GM12878 (cell line): ENCODE results near the gene TMX4. TPM values are rescaled to one million over a fixed set of nuclear protein-coding genes. Genes with fewer than 3 reads are reported as not detected.

Source experiments
- ATAC-seq: fragments of 200-7000 bp; cut with Tn5 transposase; 3 replicates; pipeline ENCODE4 v1.9.1; 2020; ENCODE audit warnings: mild to moderate bottlenecking, moderate library complexity
- BruUV-seq: library from RNA; stranded (reverse); fragments of 400-500 nt; replicated peaks from 2 replicates; lab custom pipeline; 2021; lab: Mats Ljungman, UMichigan
- CTCF ChIA-PET: fragments of 300-600 bp; sonication (Branson Sonifier 250); formaldehyde crosslinking; extraction: SDS; loops from one replicate; lab custom pipeline; 2021; ENCODE audit warnings: inconsistent platforms; lab: Yijun Ruan, JAX
- POLR2A ChIA-PET: fragments of 350-600 bp; formaldehyde crosslinking; extraction: SDS; loops from one replicate; lab custom pipeline; 2021; ENCODE audit warnings: inconsistent platforms; lab: Charles Lee
- RAD21 ChIA-PET: fragments of 300-600 bp; sonication (Branson Sonifier 250); formaldehyde crosslinking; loops from one replicate; lab custom pipeline; 2023; ENCODE audit warnings: antibody characterized with exemption; ENCODE audit not compliant: unreplicated experiment; lab: Charles Lee
- SMC1A ChIA-PET: fragments of 300-600 bp; sonication (Branson Sonifier 250); formaldehyde crosslinking; loops from one replicate; lab custom pipeline; 2023; ENCODE audit not compliant: unreplicated experiment, uncharacterized antibody; lab: Charles Lee
- DNase-seq: peaks from one replicate; pipeline ENCODE4 v3.0.0-alpha.2; 2011; ENCODE audit warnings: low read depth, low spot score
- FAIRE-seq: peaks from 3 replicates; lab custom pipeline; 2011; peaks lifted over from hg19 to GRCh38; lab: Jason Lieb, UNC
- H2AFZ ChIP-seq: 2 replicates; pipeline ENCODE4 v1.6.0; 2011; ENCODE audit warnings: low read depth, low read length, control low read depth; ENCODE audit not compliant: control insufficient read depth
- H3K27ac ChIP-seq: 2 replicates; pipeline ENCODE4 v1.5.1; 2011; ENCODE audit warnings: control low read depth; ENCODE audit not compliant: control insufficient read depth, insufficient read depth
- H3K27me3 ChIP-seq, 2 experiments: replicated peaks in 1 of 2; 2 replicates each; pipeline versions ENCODE4 v1.6.0 to v1.6.1; 2011; ENCODE audit warnings: low read length in 1 of 2; ENCODE audit not compliant: control insufficient read depth in 2 of 2, insufficient read depth in 2 of 2
- H3K36me3 ChIP-seq, 2 experiments: 2 replicates each; pipeline ENCODE4 v1.5.1; 2011; ENCODE audit warnings: low read length in 1 of 2; ENCODE audit not compliant: control insufficient read depth in 2 of 2, insufficient read depth in 2 of 2
- H3K4me1 ChIP-seq: 2 replicates; pipeline ENCODE4 v1.6.1; 2011; ENCODE audit warnings: mild to moderate bottlenecking, low read length, moderate library complexity, mixed read lengths; ENCODE audit not compliant: control insufficient read depth, insufficient read depth
- H3K4me2 ChIP-seq: 2 replicates; pipeline ENCODE4 v1.6.0; 2011; ENCODE audit warnings: control low read depth; ENCODE audit not compliant: control insufficient read depth, insufficient read depth
- H3K4me3 ChIP-seq: fragments of 200-600 bp; sonication (generic); 2 replicates; pipeline ENCODE4 v1.5.1; 2016
- H3K79me2 ChIP-seq: 2 replicates; pipeline ENCODE4 v1.6.0; 2011; ENCODE audit warnings: low read length; ENCODE audit not compliant: control insufficient read depth, insufficient read depth
- H3K9ac ChIP-seq: 2 replicates; pipeline ENCODE4 v1.8.0; 2011; ENCODE audit warnings: low read length, control low read depth, mixed read lengths; ENCODE audit not compliant: control insufficient read depth, insufficient read depth
- H3K9me3 ChIP-seq: replicated peaks from 3 replicates; pipeline ENCODE4 v1.5.1; 2011; ENCODE audit warnings: mild to moderate bottlenecking, low read length; ENCODE audit not compliant: control insufficient read depth, insufficient read depth
- H4K20me1 ChIP-seq: 2 replicates; pipeline ENCODE4 v1.6.0; 2011; ENCODE audit not compliant: control insufficient read depth, insufficient read depth
- CBX5 ChIP-seq: sonication (generic); IDR thresholded peaks from 2 replicates; pipeline ENCODE4 v1.6.1; 2016; ENCODE audit warnings: low read depth, moderate library complexity, mild to moderate bottlenecking, inconsistent platforms
- DPF2 ChIP-seq: fragments of 450-650 bp; IDR thresholded peaks from 2 replicates; pipeline ENCODE4 v1.6.1; 2017; ENCODE audit warnings: mild to moderate bottlenecking
- ESRRA ChIP-seq: IDR thresholded peaks from 2 replicates; pipeline ENCODE4 v1.6.1; 2012; ENCODE audit warnings: mild to moderate bottlenecking, low read length, improper control_type of control experiment
- IKZF2 ChIP-seq, 2 experiments: fragments of 450-650 bp; IDR thresholded peaks; 2 replicates each; pipeline ENCODE4 v1.6.1; 2017; ENCODE audit warnings: mild to moderate bottlenecking in 2 of 2, moderate library complexity in 2 of 2
- IRF3 ChIP-seq: fragments of 450-650 bp; IDR thresholded peaks from 2 replicates; pipeline ENCODE4 v1.6.1; 2014; ENCODE audit warnings: mild to moderate bottlenecking
- RCOR1 ChIP-seq: conservative IDR thresholded peaks from 2 replicates; pipeline ENCODE4 v1.6.1; 2012; ENCODE audit warnings: low read depth, low read length, improper control_type of control experiment
- RELA ChIP-seq: fragments of 450-650 bp; IDR thresholded peaks from 2 replicates; pipeline ENCODE4 v1.8.0; 2014; ENCODE audit warnings: borderline replicate concordance; ENCODE audit not compliant: partially characterized antibody
- SIN3A ChIP-seq: IDR thresholded peaks from 2 replicates; pipeline ENCODE4 v1.6.1; 2012; ENCODE audit warnings: low read depth, low read length, improper control_type of control experiment
- STAT3 ChIP-seq: IDR thresholded peaks from 2 replicates; pipeline ENCODE4 v1.6.1; 2011; ENCODE audit warnings: low read depth, low read length, improper control_type of control experiment
- SUPT20H ChIP-seq: IDR thresholded peaks from 2 replicates; pipeline ENCODE4 v1.6.1; 2011; ENCODE audit warnings: low read depth, mild to moderate bottlenecking, low read length, moderate library complexity, borderline replicate concordance; ENCODE audit not compliant: control insufficient read depth
- USF1 ChIP-seq: IDR thresholded peaks from 2 replicates; pipeline ENCODE4 v1.6.1; 2011; ENCODE audit warnings: borderline replicate concordance, low read depth, mild to moderate bottlenecking, moderate library complexity, mixed read lengths, low read length; ENCODE audit not compliant: insufficient read depth; ENCODE audit errors: extremely low read length
- ZNF274 ChIP-seq: IDR thresholded peaks from one replicate; pipeline ENCODE4 v1.8.0; 2011; ENCODE audit not compliant: insufficient read length, insufficient read depth
- ZNF384 ChIP-seq: IDR thresholded peaks from 2 replicates; pipeline ENCODE4 v1.6.1; 2012; ENCODE audit warnings: low read depth, mild to moderate bottlenecking, low read length, improper control_type of control experiment, borderline replicate concordance
- WGBS: methylation state at CpG from one replicate; pipeline ENCODE4 v1.1.6; 2016; ENCODE audit warnings: low lambda C conversion rate; ENCODE audit not compliant: insufficient replicate concordance, insufficient coverage; ENCODE audit errors: missing lambda C conversion rate; 5-methylcytosine and 5-hydroxymethylcytosine counted together
- in situ Hi-C: fragments of 300-500 bp; cut with MboI; formaldehyde crosslinking; loops from 9 replicates; pipeline ENCODE4 v1.14.3; 2018; ENCODE audit warnings: mixed read lengths
- intact Hi-C: fragments of 100-400 bp; cut with micrococcal nuclease; formaldehyde crosslinking; loops from one replicate; pipeline ENCODE4 v1.14.2; 2022; ENCODE audit not compliant: unreplicated experiment
- polyA plus RNA-seq, 11 experiments: library from polyadenylated mRNA; depleted of rRNA in 4 of 11; unstranded in 6 of 11; stranded (reverse) in 5 of 11; fragments of >200 nt; fragmentation: Nextera tagmentation in 4 of 11; fragmentation: Illumina TruSeq in 1 of 11; extraction: Ambion mirVana in 4 of 11; extraction: Trizol in 1 of 11; gene quantifications; 1 replicate in 1 of 11; 2 replicates in 10 of 11; pipeline versions ENCODE4 v1.2.1 to v1.2.3, GENCODE V29; 2011 to 2016; ENCODE audit warnings: inconsistent platforms in 2 of 11, missing spikeins in 2 of 11, low read depth in 1 of 11
- total RNA-seq, 4 experiments: library from RNA; depleted of rRNA in 3 of 4; stranded (reverse); fragments of >200 nt in 3 of 4; fragmentation: Illumina TruSeq in 1 of 4; extraction: Trizol in 1 of 4; gene quantifications; 2 replicates each; pipeline versions ENCODE4 v1.2.1 to v1.2.3, GENCODE V29; 2013 to 2021
- TF ChIP-seq, protein P1 (sequence below): IDR thresholded peaks from 2 replicates; pipeline ENCODE4 v1.6.1; 2011; ENCODE audit warnings: low read depth, mild to moderate bottlenecking, low read length, moderate library complexity, borderline replicate concordance; ENCODE audit errors: extremely low read depth
- TF ChIP-seq, protein P2 (sequence below): fragments of 450-650 bp; IDR thresholded peaks from 2 replicates; pipeline ENCODE4 v1.6.1; 2017; ENCODE audit warnings: antibody characterized with exemption, mild to moderate bottlenecking, moderate library complexity

Gene TMX4
- total and polyA plus RNA-seq, 10 of the 15 experiments (the other 5 are each of a cell fraction or from before 2014, with no cell fraction given) = 3.9 to 19.9 (median 11.1) TPM

DNA sequence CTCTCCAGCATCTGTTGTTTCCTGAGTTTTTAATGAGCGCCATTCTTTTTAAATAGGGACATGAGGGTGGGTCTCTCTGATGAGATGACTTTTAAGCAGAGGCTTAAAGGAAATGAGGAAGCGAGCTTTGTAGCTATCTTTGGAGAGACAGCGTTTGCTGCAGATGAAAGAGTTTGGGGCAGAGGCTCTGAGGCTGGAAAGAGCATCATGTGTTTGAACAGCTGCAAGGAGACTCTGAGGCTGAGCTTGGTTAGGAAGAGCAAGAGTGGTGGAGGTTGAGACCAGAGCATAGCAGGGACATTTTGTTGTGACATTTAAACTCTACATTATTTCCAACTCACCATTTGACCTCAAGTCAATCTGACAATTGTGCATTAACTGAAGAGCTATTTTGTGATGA lies 38.3 kb upstream of the TMX4 start (continued):
- TF ChIP-seq, protein P1, sequence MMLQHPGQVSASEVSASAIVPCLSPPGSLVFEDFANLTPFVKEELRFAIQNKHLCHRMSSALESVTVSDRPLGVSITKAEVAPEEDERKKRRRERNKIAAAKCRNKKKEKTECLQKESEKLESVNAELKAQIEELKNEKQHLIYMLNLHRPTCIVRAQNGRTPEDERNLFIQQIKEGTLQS = no peak
- TF ChIP-seq IRF3 = no peak
- TF ChIP-seq, all 136 proteins: peak for 0

DNA sequence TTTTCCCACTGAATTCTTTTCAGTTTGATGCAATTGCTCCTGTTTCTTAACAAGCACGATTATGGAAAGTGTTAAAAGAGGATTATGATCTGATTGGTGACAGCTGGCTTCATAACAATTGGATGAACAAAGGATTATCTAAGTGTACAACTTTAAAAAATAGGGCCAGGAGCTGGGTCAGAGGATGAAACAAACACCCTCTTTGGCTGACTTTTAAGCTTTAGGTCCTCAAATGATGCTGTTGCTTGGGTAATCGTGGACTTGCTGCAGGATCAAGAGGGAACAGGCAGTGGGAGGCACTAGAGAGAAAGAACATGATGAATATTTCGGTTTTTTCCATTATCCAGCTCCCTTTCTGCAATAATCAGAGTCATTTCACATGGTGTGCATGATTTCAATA lies 35.5 kb upstream of the TMX4 start:
- SMC1A ChIA-PET = interaction anchor here (1.6 kb wide), 1 partner anchor 12 kb away, joined by 4 read pairs; no protein-coding TSS in a partner anchor
- CTCF ChIA-PET = interaction anchor here (0.8 to 2.1 kb wide), 3 partner anchors 10 to 28 kb away, joined by 3 to 11 read pairs (median 3); no protein-coding TSS in a partner anchor
- Histone ChIP-seq H3K79me2 (no peaks in the 10 kb centered on the region), H3K27me3 (no peaks in the 10 kb centered on the region), H3K4me3 (no peak overlapping the region), H3K9me3 (no peaks in the 10 kb centered on the region), H3K4me1 (no peaks in the 10 kb centered on the region), H3K4me2 (no peak overlapping the region), H3K9ac (no peak overlapping the region), H3K27ac (no peak overlapping the region), H2AFZ (no peak overlapping the region), H4K20me1 (no peaks in the 10 kb centered on the region), H3K36me3 (no peaks in the 10 kb centered on the region)
- 2% methylated on average over 3 of the region's 3 CpGs for WGBS
- ATAC-seq (no peak), FAIRE-seq (no peak), DNase-seq (no peak)
- POLR2A ChIA-PET = no interaction called here
- BruUV-seq = no TSS peak
- in situ Hi-C loops = no loop called here
- intact Hi-C loops = no loop called here
- RAD21 ChIA-PET = interaction anchor here (1.4 kb wide), 1 partner anchor 10 kb away, joined by 3 read pairs; no protein-coding TSS in a partner anchor
- TF ChIP-seq ZNF384 (no peak), SUPT20H (no peak), SIN3A (no peak), ESRRA (no peak), RCOR1 (no peak), ZNF274 (no peak), DPF2 (no peak), RELA (no peak), IKZF2 (IDR thresholded peaks at IDR 0.05) (no peak), USF1 (no peak), CBX5 (no peak), STAT3 (no peak)
- TF ChIP-seq, protein P2, sequence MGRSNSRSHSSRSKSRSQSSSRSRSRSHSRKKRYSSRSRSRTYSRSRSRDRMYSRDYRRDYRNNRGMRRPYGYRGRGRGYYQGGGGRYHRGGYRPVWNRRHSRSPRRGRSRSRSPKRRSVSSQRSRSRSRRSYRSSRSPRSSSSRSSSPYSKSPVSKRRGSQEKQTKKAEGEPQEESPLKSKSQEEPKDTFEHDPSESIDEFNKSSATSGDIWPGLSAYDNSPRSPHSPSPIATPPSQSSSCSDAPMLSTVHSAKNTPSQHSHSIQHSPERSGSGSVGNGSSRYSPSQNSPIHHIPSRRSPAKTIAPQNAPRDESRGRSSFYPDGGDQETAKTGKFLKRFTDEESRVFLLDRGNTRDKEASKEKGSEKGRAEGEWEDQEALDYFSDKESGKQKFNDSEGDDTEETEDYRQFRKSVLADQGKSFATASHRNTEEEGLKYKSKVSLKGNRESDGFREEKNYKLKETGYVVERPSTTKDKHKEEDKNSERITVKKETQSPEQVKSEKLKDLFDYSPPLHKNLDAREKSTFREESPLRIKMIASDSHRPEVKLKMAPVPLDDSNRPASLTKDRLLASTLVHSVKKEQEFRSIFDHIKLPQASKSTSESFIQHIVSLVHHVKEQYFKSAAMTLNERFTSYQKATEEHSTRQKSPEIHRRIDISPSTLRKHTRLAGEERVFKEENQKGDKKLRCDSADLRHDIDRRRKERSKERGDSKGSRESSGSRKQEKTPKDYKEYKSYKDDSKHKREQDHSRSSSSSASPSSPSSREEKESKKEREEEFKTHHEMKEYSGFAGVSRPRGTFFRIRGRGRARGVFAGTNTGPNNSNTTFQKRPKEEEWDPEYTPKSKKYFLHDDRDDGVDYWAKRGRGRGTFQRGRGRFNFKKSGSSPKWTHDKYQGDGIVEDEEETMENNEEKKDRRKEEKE = no peak
